Lung (tissue), 12 donors: ENCODE results near the gene PROK1. TPM values are rescaled to one million over a fixed set of nuclear protein-coding genes. Genes with fewer than 3 reads are reported as not detected.

ENCODE experiments used
- ATAC-seq: fragments of 200-7000 bp; cut with Tn5 transposase; one replicate; pipeline ENCODE4 v1.9.1; 2020; ENCODE audit warnings: moderate number of reproducible peaks; ENCODE audit not compliant: insufficient read depth, low FRiP score
- DNase-seq, 3 donors: peaks; one replicate each; pipeline ENCODE4 v3.0.0-alpha.2; 2013 to 2017
- H3K27ac ChIP-seq, 2 donors: one replicate each; pipeline ENCODE4 v1.5.1; 2013; ENCODE audit warnings: mild to moderate bottlenecking in 2 of 2, moderate library complexity in 2 of 2, control low read depth in 1 of 2, inconsistent platforms in 1 of 2, low read depth in 1 of 2, low read length in 1 of 2
- H3K27me3 ChIP-seq, 3 donors: one replicate each; pipeline ENCODE4 v1.5.1; 2013; ENCODE audit warnings: low read length in 2 of 3; ENCODE audit not compliant: control insufficient read depth in 3 of 3, insufficient read depth in 3 of 3
- H3K36me3 ChIP-seq, 4 donors: one replicate each; pipeline ENCODE4 v1.5.1; 2013; ENCODE audit warnings: low read length in 4 of 4, mild to moderate bottlenecking in 1 of 4, moderate library complexity in 1 of 4; ENCODE audit not compliant: control insufficient read depth in 4 of 4, insufficient read depth in 4 of 4
- H3K4me1 ChIP-seq, 5 donors: one replicate each; pipeline ENCODE4 v1.5.1; 2013; ENCODE audit warnings: low read length in 5 of 5, mild to moderate bottlenecking in 2 of 5, moderate library complexity in 1 of 5; ENCODE audit not compliant: control insufficient read depth in 5 of 5, insufficient read depth in 5 of 5
- H3K4me3 ChIP-seq: one replicate; pipeline ENCODE4 v1.5.1; 2013; ENCODE audit warnings: mild to moderate bottlenecking, control low read depth, moderate library complexity
- H3K9ac ChIP-seq, 2 donors: one replicate each; pipeline ENCODE4 v1.5.1; 2013; ENCODE audit warnings: low read length in 2 of 2, control low read depth in 1 of 2; ENCODE audit not compliant: insufficient read depth in 1 of 2
- H3K9me3 ChIP-seq, 4 donors: one replicate each; pipeline ENCODE4 v1.5.1; 2013; ENCODE audit warnings: low read length in 3 of 4, mild to moderate bottlenecking in 1 of 4, moderate library complexity in 1 of 4; ENCODE audit not compliant: control insufficient read depth in 4 of 4, insufficient read depth in 3 of 4
- CTCF ChIP-seq: IDR thresholded peaks from 2 replicates; pipeline ENCODE4 v1.5.1; 2012; ENCODE audit warnings: mild to moderate bottlenecking; ENCODE audit errors: control extremely low read depth, extremely low read depth
- WGBS, 2 donors: extraction: QIAGEN DNeasy Blood & Tissue Kit; methylation state at CpG; one replicate each; pipeline ENCODE4 v1.1.7; 2013; 5-methylcytosine and 5-hydroxymethylcytosine counted together
- polyA plus RNA-seq, 2 donors: library from polyadenylated mRNA; stranded (reverse); fragments of 200-250 nt; gene quantifications; one replicate each; pipeline ENCODE4 v1.2.1, GENCODE V29; 2013
- total RNA-seq, 2 donors: library from RNA; depleted of rRNA in 1 of 2; stranded (reverse); fragments of >200 nt in 1 of 2; gene quantifications; one replicate each; pipeline ENCODE4 v1.2.1, GENCODE V29; 2014 to 2021
- donor health status: control.
- donor health status: control.
- donor health status: Bipolar disorder and iron deficiency.
- donor health status: healthy.
- donor health status: DM: yes; HTN: yes; CAD: no.

PROK1 gene
- total and polyA plus RNA-seq, 4 donors = 0.05 to 0.22 TPM; not detected in 2

- Histone ChIP-seq H3K4me1 (no peaks in the 10 kb centered on the region), H3K9ac (no peak overlapping the region), H3K4me3 (no peak overlapping the region), H3K36me3 (no peaks in the 10 kb centered on the region), H3K27me3 (no peaks in the 10 kb centered on the region), H3K9me3 (no peaks in the 10 kb centered on the region), H3K27ac (no peak overlapping the region)
- 84 to 90% methylated on average over 5 of the region's 5 CpGs for WGBS, 2 donors
- ATAC-seq = no peak
- no peak for DNase-seq
- no peak for TF ChIP-seq CTCF
These were observed 52.5 kb downstream of the PROK1 start for GRCh38 chr1:110503471-110503870.

DNA sequence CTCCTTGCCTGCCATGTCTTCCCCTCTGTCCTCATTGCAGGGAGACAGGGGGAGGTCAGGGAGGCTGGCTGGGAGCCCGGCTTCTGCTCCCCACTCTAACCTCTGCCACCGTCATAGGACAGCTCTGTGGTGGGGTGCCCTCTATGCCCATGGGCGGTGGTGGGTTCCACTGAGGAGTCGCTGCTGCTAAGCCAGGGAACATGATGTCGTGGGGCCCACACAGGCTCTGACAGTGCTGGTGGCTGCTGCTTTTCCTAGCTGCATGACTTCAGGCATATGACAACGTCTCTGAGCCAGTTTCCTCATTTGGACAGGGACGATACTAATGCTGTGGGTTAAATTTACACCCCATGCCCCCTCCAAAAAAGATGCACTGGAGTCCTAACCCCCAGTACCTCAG lies 53.3 kb downstream of the PROK1 start:
- H3K27me3 ChIP-seq = no peaks in the 10 kb centered on the region
- 72 to 74% methylated on average over 7 of the region's 7 CpGs for WGBS, 2 donors
- no peak overlapping the region for H3K9ac ChIP-seq
- no peak for TF ChIP-seq CTCF
- DNase-seq = no peak
- H3K4me1 ChIP-seq = no peaks in the 10 kb centered on the region
- no peak for ATAC-seq
- H3K4me3 ChIP-seq = no peak overlapping the region
- H3K36me3 ChIP-seq = no peaks in the 10 kb centered on the region
- peak overlapping the region in 1 of 2 donors; percentile 54 for H3K27ac ChIP-seq
- H3K9me3 ChIP-seq = no peaks in the 10 kb centered on the region

DNA sequence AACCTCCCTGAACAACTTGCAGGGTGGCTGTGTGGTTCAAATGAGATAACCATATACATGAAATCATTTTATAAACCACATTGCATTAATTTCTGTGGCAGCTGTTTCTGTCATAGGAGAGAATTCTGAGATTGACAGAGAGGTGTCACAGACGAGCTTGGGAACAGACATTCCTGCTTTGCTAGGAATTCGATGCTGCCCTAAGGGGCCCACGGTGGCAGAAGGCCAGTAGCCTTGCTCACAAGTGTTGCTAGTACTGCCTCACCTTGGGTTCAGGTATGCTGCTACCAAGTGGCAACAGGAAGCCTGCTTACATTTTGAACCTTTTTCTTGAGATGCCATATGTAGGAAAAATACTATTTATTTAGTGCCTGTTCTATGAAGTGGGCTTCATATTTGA lies 54.6 kb downstream of the PROK1 start:
- H3K9ac ChIP-seq = no peak overlapping the region
- no peak for DNase-seq
- H3K27me3 ChIP-seq = no peaks in the 10 kb centered on the region
- no peaks in the 10 kb centered on the region for H3K36me3 ChIP-seq
- 47 to 73% methylated on average over 3 of the region's 3 CpGs for WGBS, 2 donors
- no peak for TF ChIP-seq CTCF
- no peaks in the 10 kb centered on the region for H3K9me3 ChIP-seq
- no peak overlapping the region for H3K4me3 ChIP-seq
- ATAC-seq = no peak
- no peak overlapping the region for H3K27ac ChIP-seq
- no peaks in the 10 kb centered on the region for H3K4me1 ChIP-seq

DNA sequence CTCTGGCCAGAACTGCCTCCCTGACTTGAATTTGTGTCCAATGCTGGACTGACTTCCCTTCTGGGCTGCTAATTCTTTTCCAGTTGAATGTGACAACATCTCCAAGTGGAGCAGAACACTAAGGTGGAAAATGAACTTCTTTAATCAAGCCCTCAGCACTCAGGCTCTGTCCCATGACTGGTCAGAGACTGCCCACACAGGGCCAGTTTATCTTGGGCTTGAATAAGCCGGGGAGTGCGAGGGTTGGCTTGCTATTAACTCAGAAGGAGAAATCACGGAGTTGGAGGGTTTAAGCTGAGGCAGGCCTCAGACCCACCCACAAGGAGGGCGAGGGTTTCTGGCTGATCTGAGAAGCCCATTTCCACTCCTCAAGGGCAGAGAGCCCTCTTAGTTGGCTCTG lies 55.6 kb downstream of the PROK1 start:
- Histone ChIP-seq H3K9me3 (no peaks in the 10 kb centered on the region), H3K9ac (no peak overlapping the region), H3K4me3 (no peak overlapping the region), H3K4me1 (no peaks in the 10 kb centered on the region), H3K36me3 (no peaks in the 10 kb centered on the region), H3K27ac (no peak overlapping the region), H3K27me3 (no peaks in the 10 kb centered on the region)
- no peak for TF ChIP-seq CTCF
- no peak for ATAC-seq
- WGBS, 2 donors = 86 to 92% methylated on average over 4 of the region's 4 CpGs
- no peak for DNase-seq
